ENCODE measurements around the gene FAM120A.

The FAM120A gene

GRCh38 chr9:93562157-93562556, 110.7 kb downstream of the FAM120A start:
- DNase-seq: no peak

GRCh38 chr9:93565089-93565488, 113.6 kb downstream of the FAM120A start:
- DNase-seq: no peak

DNA sequence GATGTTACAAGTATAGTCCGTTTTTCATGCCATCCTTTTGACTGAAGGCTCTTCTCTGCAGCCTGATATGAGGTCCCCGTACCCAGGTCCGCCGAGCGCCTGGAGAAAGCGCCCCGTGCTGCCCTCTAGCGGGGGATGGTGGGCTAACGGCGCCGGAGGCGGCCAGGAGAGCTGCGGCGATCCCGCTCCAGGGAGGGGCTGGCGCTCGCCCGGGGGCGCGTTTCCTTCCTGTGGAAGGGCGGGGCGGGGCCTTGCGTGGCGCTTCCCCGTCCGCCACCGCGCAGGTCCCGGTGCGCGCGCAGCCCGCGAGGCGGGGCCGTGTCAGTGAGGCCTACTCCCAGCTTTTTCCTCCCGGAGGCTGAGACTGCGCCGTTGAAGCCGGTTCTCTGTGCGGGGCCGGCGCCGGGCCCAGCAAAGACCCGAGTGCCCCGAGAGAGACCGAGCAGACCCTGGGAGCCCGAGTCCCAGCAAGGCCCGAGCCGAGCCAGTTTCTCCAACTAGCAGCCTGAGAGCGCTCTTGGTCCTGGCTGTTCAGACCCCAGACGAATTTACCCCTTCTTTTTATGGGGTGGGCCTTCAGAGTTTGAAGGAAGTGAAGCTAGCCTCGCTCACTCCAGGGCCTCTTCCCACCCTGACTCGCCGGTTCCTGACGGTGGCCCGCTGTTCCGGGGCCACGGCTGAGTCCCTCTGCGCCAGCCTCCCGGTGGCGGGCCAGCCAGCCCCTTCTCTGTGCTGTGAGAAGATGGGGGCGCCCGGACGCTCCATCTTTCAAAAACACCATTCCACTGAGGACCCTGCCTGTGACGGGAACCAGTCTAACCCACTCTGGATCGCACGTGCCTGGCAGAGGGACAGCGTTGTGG, 115.2 kb downstream of the FAM120A start:
- peak; percentile 83 to 93 for DNase-seq

GRCh38 chr9:93567271-93567959, 115.9 kb downstream of the FAM120A start:
- DNase-seq: no peak

DNA sequence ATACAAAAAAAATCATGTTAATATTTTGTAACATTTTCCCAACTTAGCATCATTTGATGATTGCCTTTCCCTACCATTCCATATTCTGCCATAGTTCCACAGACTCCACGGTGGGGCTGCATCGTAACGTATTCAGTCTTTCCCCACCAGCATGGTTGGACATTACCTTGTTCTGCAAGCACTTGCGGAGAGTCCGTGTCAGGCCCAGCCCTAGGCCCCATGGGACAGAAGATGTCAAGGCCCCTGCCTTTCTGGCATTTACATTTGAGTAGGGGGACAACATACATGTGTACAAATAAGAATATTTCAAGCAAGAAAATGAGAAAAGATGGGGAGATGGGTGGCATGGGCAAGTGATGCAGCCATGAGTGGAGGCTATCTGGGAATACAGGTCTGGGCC, 116.7 kb downstream of the FAM120A start:
- DNase-seq: no peak

DNA sequence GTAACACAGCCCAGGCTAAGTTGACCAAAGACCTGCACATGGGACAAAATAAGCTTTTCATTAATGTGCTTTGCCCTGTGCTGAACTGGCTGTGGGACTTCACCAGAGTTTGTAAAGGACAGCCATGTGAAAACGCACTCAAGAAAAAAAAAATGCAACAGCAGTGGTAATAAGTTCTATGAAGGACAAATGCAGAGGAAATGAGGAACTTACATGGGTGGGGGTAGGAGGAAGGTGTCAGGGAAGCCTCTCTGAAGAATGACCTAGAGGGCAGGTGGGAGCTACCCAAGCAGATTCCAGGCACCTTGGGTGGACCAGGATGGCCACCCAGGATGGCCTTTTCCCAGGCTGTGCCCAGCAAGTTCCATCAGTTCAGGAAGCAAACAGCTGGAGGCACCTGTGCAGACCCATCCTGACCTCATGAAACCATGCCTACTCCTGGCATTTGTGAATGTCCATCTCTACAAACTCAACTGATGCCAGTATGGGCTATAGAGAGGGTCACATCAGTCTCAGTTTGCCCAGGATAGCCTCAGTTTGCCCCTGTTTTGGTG, 118.2 kb downstream of the FAM120A start:
- no peak for DNase-seq

- DNase-seq: no peak
Measured at GRCh38 chr9:93572221-93572620, 120.7 kb downstream of the FAM120A start.

GRCh38 chr9:93572636-93573515, 121.4 kb downstream of the FAM120A start:
- no peak for DNase-seq

DNA sequence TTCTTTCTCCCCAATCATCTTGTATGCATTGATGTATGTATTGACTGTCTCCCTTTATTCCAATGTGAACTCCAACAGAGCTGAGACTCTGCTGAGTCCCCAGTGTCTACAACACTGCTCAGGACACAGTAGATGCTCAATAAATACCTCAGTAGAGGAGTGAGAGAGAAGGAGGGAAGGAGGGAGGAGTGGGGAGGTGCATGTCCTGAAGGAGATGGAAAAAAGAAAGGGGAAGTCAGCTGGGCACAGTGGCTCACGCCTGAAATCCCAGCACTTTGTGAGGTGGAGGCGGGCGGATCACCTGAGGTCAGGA, 122.0 kb downstream of the FAM120A start:
- DNase-seq: no peak

- no peak for DNase-seq
Measured at GRCh38 chr9:93574091-93574899, 122.8 kb downstream of the FAM120A start.

DNA sequence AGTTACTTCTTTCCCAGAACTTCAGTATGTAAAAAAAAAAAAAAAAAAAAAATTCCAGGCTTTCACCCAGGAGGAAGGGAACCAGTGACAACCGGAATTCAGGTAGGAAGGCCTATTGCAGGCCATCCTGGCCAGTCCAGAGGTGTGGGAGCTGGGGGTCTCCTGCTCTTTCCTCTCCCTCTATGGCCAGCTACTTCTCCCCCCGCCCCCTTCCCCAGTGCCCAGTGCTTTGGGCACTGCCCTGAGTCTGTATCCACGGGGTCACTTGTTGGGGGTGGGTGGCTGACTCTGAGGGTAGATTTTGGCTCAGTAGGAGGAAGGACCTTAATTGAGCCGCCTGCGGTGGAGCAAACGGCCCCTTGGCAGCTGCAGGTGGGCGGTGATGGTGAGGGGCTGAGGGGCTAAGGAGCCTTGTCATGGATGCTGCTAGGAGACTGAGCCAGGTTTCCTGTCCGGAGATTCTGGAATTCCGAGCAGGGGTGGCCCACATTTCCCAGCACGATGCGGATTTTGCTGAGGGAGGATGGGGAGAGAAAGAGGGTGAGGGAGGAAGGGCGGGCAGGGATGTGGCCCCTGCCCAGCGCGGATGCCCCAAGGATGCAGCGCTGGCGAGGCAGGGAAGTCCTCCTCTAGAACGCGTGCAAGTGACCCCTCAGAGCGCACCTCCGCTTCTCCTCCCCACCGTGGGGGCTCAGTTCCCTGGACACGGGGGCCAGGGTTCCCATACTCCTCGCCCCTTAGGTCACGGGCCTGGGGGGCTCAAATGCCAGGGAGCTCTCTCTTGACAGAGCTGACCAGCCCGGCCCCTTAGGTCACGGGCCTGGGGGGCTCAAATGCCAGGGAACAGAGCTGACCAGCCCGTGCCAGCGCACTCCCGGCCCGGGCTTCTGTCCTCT, 123.7 kb downstream of the FAM120A start:
- no peak for DNase-seq

DNA sequence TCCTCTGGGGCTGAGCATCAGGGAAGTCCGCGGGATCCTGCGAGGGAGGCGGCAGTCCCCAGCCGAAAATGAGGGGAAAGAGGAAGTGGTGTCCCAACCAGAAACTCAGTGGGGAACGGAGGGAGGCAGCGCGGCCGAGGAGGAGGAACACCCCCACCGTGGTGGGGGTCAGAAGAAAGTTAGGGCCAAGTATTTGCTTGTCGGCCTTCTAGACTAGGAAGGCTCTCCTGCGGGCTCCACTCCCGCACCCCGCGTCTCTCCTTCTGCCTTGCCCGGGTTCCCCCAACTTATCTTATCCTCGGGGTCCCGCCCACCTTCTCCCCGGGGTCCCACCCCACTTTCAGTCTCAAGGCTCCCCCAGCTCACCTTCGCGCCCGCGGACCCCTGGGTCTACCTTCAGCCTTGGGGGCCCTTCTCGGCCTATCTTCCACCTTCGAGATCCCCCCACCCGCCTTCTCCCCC, 124.3 kb downstream of the FAM120A start:
- DNase-seq: no peak

- no peak for DNase-seq
Measured at GRCh38 chr9:93576258-93577077, 125.0 kb downstream of the FAM120A start, which contains the start of gene PHF2. Gene PHF2 (plus strand): TSS chr9:93576584. CDS start chr9:93576774, 190 bp downstream.

DNA sequence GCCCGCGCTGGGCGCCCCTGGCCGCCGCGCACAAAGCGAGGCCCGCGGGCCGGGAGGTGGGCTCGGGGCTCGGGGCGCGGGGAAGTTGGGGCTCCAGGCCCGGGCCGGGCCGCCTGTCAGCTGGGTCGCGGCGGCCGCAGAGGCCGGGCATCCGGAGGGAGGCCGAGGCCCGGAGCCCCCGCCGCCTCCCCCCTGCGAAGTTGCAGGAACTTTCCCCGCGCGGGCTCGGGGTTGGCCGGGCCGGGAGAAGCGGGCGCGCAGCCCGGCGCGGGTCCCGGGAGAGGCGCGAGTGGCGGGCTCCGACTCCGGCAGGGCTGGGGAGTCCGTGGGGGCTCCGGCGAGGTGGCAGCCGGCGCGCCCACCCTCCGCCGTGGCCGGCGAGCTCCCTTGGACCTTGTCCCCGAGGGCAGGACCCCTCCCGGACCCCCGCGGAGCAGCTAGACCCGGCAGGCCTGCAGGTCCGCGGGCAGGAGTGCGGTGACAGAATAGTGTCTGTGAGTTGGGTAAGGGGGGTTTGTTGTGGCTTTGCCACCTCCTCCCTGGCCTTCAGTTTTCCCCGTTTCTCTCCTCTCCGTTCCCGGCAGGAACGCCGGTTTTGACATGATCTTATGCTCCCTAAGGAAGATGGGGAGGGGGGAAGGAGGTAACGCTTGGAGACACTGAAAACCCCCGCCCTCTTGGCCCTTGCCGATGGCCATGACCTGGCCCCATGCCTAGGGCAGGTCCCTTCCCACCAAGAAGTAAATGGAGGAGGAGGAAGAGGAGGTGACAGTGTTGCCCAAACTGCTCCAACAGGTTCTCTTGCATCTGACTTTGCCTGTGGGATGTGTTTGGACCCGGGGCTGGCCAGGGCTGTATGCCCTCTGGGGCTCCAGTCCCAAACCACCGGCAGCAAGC, 125.8 kb downstream of the FAM120A start:
- DNase-seq: no peak

- DNase-seq: no peak
Measured at GRCh38 chr9:93577975-93578682, 126.6 kb downstream of the FAM120A start.

- no peak for DNase-seq
Measured at GRCh38 chr9:93578844-93579243, 127.4 kb downstream of the FAM120A start.

DNA sequence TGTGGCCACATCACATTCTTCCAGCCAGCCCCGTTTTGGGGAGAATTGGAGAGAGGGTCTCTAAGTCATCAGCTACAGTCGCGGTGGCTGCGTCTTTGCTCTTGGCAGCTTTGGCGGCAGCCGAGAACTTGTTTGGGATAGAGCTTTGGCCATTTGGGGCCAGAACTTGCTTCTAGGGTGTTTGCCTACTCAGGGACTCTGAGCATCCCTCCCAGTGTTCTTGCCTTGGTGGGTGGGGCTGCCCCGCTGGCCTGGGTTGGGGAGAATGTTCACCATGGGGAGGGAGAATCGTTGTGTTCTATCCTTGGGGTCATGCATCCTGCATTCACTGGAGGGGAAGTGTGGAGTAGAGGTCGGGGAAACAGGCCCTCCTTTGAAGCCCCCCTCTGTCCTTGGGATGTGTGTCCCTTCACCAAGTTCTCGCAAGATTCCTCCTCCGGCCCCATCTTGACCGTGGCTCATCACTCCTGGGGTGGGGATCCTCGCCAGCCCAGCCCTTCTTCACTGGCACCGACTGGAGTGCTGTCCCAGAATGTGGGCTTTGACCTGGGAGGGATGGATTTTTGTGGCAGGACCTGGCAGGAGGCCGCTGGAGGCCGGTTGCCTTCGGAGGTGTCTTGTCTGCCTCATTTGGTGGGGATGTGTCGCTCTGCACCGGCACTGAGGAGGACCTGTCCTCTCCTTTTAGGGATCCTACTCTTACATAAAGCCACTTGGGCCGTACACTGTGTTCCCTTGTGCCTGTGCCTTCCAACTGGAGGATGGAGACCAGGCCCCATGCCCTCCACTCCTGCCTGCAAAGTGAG, 128.4 kb downstream of the FAM120A start:
- DNase-seq: no peak

Data from NCI-H446 (cell line).